SJSA1 (cell line): ENCODE measurements around the gene BCL6. TPM values are rescaled to one million over a fixed set of nuclear protein-coding genes. Genes with fewer than 3 reads are reported as not detected.
A peak's percentile ranks its signal among the peaks of the same experiment; 100 is the strongest.

Experiments used
- DNase-seq, 2 experiments: peaks; one replicate each; pipeline ENCODE4 v3.0.0-alpha.2; 2015 to 2020; ENCODE audit warnings: low spot score in 2 of 2, low read depth in 1 of 2
- H3K27ac ChIP-seq: fragments of 250-450 bp; sonication (Bioruptor Pico); 2 replicates; pipeline ENCODE4 v1.5.1; 2020; ENCODE audit warnings: mild to moderate bottlenecking, moderate library complexity
- H3K27me3 ChIP-seq: fragments of 250-450 bp; sonication (Bioruptor Pico); replicated peaks from 2 replicates; pipeline ENCODE4 v1.5.1; 2020; ENCODE audit warnings: mild to moderate bottlenecking, moderate library complexity
- H3K36me3 ChIP-seq: fragments of 250-450 bp; sonication (Bioruptor Pico); 2 replicates; pipeline ENCODE4 v1.5.1; 2020; ENCODE audit warnings: mild to moderate bottlenecking
- H3K4me1 ChIP-seq: fragments of 250-450 bp; sonication (Bioruptor Pico); replicated peaks from 2 replicates; pipeline ENCODE4 v1.6.1; 2021; ENCODE audit warnings: mild to moderate bottlenecking
- H3K4me3 ChIP-seq: fragments of 250-450 bp; sonication (Bioruptor Pico); 2 replicates; pipeline ENCODE4 v1.5.1; 2020; ENCODE audit warnings: mild to moderate bottlenecking
- H3K9me3 ChIP-seq: fragments of 250-450 bp; sonication (Bioruptor Pico); replicated peaks from 2 replicates; pipeline ENCODE4 v1.5.1; 2020; ENCODE audit warnings: mild to moderate bottlenecking
- total RNA-seq: library from RNA; depleted of rRNA; stranded (reverse); fragments of >200 nt; shearing (Covaris generic); gene quantifications from 2 replicates; pipeline ENCODE4 v1.2.3, GENCODE V29; 2014; rRNA removed

BCL6 gene
- total RNA-seq, 1 experiment from 2014 or later = 2.8 TPM

DNA sequence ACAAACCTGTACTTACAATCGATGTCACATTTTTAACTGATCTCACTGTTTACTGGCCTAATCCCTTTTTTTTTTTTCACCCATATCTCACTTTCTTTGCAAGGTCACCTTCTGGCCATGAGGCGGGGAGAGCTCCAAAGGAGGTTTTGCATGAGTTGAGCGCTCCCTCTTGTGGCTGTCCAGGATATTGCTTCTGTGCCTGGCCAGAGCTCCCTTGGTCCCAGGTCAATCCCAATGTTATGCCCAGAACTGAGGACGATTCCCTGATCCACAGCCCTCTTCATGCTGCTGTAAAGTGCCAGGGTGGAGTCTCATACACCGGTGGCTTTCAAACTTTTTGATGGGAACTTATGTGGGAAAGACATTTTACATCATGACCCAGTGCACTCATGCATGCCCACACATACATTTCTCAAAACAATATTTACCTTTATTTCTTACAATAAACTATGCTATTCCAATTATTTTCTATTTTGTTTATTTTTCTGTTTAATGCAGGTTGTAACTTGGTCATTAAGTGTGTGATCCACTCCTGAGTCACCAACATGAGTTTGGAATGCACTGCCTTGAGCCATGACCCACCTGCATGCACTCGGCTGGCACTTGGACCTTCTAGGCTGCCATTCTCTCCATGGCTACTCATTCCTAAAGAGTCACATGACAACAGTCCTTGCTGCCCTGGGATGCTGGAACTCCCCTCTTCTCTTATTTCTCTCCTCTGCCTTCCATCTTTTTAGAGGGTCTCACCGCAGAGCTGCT, 65.5 kb downstream of the BCL6 start:
- H3K9me3 ChIP-seq = no peaks in the 10 kb centered on the region
- no peak overlapping the region for H3K4me3 ChIP-seq
- no peaks in the 10 kb centered on the region for H3K36me3 ChIP-seq
- H3K4me1 ChIP-seq = no peaks in the 10 kb centered on the region
- no peaks in the 10 kb centered on the region; the same call in 1 of the 2 replicates for H3K27me3 ChIP-seq
- no peak overlapping the region for H3K27ac ChIP-seq
- DNase-seq = peak; percentile 53 to 72

DNA sequence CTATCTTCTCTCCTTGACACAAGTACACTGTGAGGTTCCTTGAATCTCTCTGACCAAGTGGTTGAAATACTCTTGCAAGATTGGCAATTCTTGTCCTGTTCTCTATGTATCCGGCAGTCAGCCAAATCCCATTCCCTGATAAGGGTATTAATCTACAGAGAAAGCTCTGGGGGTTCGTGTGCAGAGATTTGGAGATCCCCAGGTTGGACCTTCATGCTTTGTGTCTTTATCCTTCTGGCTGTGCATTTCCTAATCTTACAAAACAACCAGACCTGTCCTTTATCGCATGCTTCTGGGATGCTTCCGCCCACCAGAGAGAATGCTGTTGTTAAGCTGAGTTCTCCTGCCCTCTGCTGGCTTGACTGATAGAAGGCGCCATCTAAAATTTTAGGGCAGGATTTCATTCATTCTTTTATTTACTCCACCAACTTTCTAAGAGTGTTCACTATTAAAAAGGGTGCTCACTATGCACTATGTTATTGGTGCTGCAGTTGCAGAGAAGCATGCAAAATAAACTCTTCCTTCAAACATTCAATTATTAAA, 66.5 kb downstream of the BCL6 start:
- no peaks in the 10 kb centered on the region for H3K36me3 ChIP-seq
- H3K9me3 ChIP-seq = no peaks in the 10 kb centered on the region
- no peak overlapping the region for H3K4me3 ChIP-seq
- peak; percentile 45 to 58 for DNase-seq
- no peaks in the 10 kb centered on the region; the same call in 1 of the 2 replicates for H3K27me3 ChIP-seq
- no peak overlapping the region for H3K27ac ChIP-seq
- H3K4me1 ChIP-seq = no peaks in the 10 kb centered on the region

DNA sequence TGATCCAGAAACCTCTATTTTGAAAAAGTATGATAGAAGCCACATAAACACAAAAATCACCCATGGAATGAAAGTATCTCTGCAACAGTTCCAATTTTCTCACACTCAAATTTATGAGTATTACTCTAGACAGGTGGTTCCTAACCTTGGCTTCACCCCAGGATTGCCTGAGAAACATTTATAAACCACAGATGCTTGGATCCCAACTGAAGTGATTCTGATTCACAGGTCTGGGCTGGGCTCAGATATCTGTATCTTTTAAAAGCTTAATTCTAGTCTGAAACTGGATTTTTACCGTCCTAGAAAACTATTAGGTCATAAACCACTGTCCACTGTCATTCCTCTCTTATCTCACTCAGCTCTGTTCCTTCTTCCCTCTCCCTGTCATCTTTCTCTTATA, 67.7 kb downstream of the BCL6 start:
- no peaks in the 10 kb centered on the region; the same call in 1 of the 2 replicates for H3K27me3 ChIP-seq
- H3K4me1 ChIP-seq = no peaks in the 10 kb centered on the region
- no peak for DNase-seq
- no peak overlapping the region for H3K4me3 ChIP-seq
- no peak overlapping the region for H3K27ac ChIP-seq
- no peaks in the 10 kb centered on the region for H3K9me3 ChIP-seq
- H3K36me3 ChIP-seq = no peaks in the 10 kb centered on the region

DNA sequence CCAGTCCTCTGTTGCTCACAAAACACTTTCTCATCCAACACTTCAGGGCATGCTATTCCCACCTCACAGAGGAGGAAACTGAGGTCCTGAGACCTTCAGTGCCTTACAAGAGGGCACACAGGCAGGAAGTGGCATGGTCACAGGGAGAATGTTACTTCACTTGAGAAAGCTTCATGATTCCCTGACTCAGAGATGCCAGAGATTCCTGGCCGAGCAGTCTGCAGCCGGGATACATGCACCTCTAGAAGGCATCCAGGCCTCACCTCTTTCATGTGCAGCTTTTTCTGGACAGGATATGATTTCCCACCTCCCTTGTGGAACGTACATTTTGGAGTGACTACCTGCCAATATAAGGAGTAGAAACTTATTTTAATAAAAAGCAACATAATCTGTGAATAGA, 72.3 kb downstream of the BCL6 start:
- Histone ChIP-seq H3K4me1 (no peaks in the 10 kb centered on the region), H3K27ac (no peak overlapping the region), H3K4me3 (no peak overlapping the region), H3K36me3 (no peaks in the 10 kb centered on the region), H3K9me3 (no peaks in the 10 kb centered on the region), H3K27me3 (no peaks in the 10 kb centered on the region; the same call in 1 of the 2 replicates)
- no peak for DNase-seq

Other genes with a start within 250 kb of the BCL6 start
- not detected in 2 replicates for gene SST, start 75.1 kb downstream of the BCL6 start, total RNA-seq
- not detected in 2 replicates for gene RTP2, start 42.9 kb downstream of the BCL6 start, total RNA-seq